K562 (cell line): ENCODE measurements around the gene TFCP2. TPM values are rescaled to one million over a fixed set of nuclear protein-coding genes. Genes with fewer than 3 reads are reported as not detected.

Experiments used
- AFF4 ChIP-seq: sonication (generic); formaldehyde crosslinking; IDR thresholded peaks from 2 replicates; pipeline ENCODE4 v1.8.0; 2023; ENCODE audit warnings: mild to moderate bottlenecking, missing genetic modification reagents
- CCNT2 ChIP-seq: IDR thresholded peaks from 2 replicates; pipeline ENCODE4 v1.6.1; 2011; ENCODE audit warnings: borderline replicate concordance, low read depth, mild to moderate bottlenecking, moderate library complexity, mixed read lengths, low read length; ENCODE audit not compliant: insufficient read length; ENCODE audit errors: extremely low read depth
- CHD1 ChIP-seq: fragments of 200-600 bp; sonication (generic); IDR thresholded peaks from one replicate; pipeline ENCODE4 v1.6.1; 2012; ENCODE audit warnings: mild to moderate bottlenecking, moderate library complexity, low read length, inconsistent platforms
- PML ChIP-seq: IDR thresholded peaks from 2 replicates; pipeline ENCODE4 v1.6.1; 2012; ENCODE audit warnings: low read length, inconsistent platforms
- SUPT5H ChIP-seq: fragments of 450-650 bp; IDR thresholded peaks from 2 replicates; pipeline ENCODE4 v1.6.1; 2016
- TEAD2 ChIP-seq: fragments of 450-650 bp; IDR thresholded peaks from 2 replicates; pipeline ENCODE4 v1.6.1; 2016; ENCODE audit warnings: missing genetic modification characterization, control low read depth, missing compliant biosample characterization
- ZNF274 ChIP-seq: IDR thresholded peaks from 2 replicates; pipeline ENCODE4 v1.6.1; 2011; ENCODE audit warnings: low read depth, mild to moderate bottlenecking, low read length, moderate library complexity, borderline replicate concordance
- ZNF347 ChIP-seq: fragments of 450-650 bp; formaldehyde crosslinking; IDR thresholded peaks from 2 replicates; pipeline ENCODE4 v1.4.0; 2020; ENCODE audit warnings: low read depth, mild to moderate bottlenecking, moderate library complexity
- ZNF407 ChIP-seq: fragments of 450-650 bp; IDR thresholded peaks from 2 replicates; pipeline ENCODE4 v1.6.1; 2016; ENCODE audit warnings: low read depth
- ZNF780A ChIP-seq: fragments of 250-450 bp; sonication (Bioruptor Pico); IDR thresholded peaks from 2 replicates; pipeline ENCODE4 v1.5.0; 2021; ENCODE audit warnings: mild to moderate bottlenecking
- polyA plus RNA-seq, 8 experiments: library from polyadenylated mRNA; depleted of rRNA in 4 of 8; stranded (reverse) in 5 of 8; unstranded in 3 of 8; fragments of >200 nt; fragmentation: Nextera tagmentation in 2 of 8; fragmentation: Illumina TruSeq in 1 of 8; extraction: Ambion mirVana in 2 of 8; extraction: Trizol in 1 of 8; gene quantifications; 2 replicates each; pipeline versions ENCODE4 v1.2.1 to v1.2.3, GENCODE V29; 2011 to 2014; ENCODE audit warnings: inconsistent platforms in 1 of 8, missing spikeins in 1 of 8
- total RNA-seq, 7 experiments: library from RNA; depleted of rRNA in 6 of 7; stranded (reverse); fragments of >200 nt in 6 of 7; fragmentation: Illumina TruSeq in 2 of 7; extraction: Trizol in 2 of 7; gene quantifications; 2 replicates each; pipeline versions ENCODE4 v1.2.1 to v1.2.3, GENCODE V29; 2011 to 2021; ENCODE audit warnings: low replicate concordance in 1 of 7
- TF ChIP-seq, protein P1 (sequence below): sonication (generic); formaldehyde crosslinking; IDR thresholded peaks from 2 replicates; pipeline ENCODE4 v1.9.0; 2022; ENCODE audit warnings: mild to moderate bottlenecking, missing genetic modification reagents
- TF ChIP-seq, protein P2 (sequence below), 2 experiments: IDR thresholded peaks; 2 replicates each; pipeline ENCODE4 v1.6.1; 2011; ENCODE audit warnings: borderline replicate concordance in 1 of 2, control low read depth in 1 of 2, low read depth in 1 of 2, low read length in 1 of 2, mild to moderate bottlenecking in 1 of 2, mixed read lengths in 1 of 2, moderate library complexity in 1 of 2; ENCODE audit not compliant: insufficient read depth in 1 of 2, insufficient read length in 1 of 2, poor library complexity in 1 of 2, severe bottlenecking in 1 of 2; ENCODE audit errors: extremely low read depth in 1 of 2

Gene TFCP2
- total and polyA plus RNA-seq, 9 of the 15 experiments (the other 6 are each of a cell fraction or from before 2014, with no cell fraction given): 8.0 to 38.9 (median 19.3) TPM

DNA sequence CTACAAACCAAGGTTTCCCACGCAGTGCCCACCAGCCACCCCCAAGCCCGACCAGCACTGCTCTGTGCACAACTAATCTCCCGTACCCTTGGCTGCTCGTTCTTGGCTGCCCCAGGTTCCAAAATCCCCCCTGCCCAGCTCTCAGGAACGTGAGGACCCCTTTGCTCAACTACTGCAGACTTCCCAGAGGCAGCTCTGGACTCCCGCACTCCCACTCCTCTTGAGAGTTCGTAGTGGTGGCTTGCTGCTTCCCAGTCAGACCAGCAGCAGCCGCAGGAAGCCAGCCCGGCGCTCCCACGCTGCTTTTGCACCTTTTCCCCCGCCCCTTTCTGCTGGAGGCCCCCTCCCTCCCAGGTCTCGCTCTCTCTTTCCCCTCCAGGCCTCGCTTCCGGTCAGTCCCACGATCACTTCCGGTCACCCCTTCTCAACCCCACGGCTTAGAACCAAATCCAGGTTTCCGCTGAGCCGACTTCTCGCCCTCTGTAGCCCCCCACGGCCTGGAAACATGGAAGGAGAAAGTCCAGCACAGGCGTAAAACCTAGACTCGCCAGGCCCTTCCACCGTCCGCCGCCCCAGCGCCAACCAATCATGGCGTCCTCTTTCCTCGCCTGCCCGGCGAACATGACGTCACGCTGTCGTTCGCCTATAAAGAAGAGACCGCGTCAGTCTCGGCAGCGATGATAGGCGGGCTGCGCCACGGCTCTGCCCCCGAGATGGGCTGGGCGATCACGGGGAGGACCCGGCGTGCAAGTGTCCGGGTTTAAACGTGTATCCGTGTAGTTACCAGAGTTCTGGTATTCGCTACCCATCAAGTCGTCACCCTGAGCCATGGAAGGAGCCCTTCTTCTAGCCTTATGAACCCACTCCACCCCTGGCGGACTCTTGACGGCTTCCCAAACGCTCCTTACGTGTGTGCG, at the start of gene TFCP2 (continued):
- peak; percentile 90 for TF ChIP-seq AFF4 (CRISPR knock-in tag)
- TF ChIP-seq CCNT2: no peak
- no peak for TF ChIP-seq ZNF407
- TF ChIP-seq PML: peak; percentile 54
- TF ChIP-seq, protein P1, sequence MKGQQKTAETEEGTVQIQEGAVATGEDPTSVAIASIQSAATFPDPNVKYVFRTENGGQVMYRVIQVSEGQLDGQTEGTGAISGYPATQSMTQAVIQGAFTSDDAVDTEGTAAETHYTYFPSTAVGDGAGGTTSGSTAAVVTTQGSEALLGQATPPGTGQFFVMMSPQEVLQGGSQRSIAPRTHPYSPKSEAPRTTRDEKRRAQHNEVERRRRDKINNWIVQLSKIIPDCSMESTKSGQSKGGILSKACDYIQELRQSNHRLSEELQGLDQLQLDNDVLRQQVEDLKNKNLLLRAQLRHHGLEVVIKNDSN (CRISPR knock-in tag): peak; percentile 80
- TF ChIP-seq ZNF347 (CRISPR knock-in tag): no peak
- TF ChIP-seq ZNF274: no peak
- no peak for TF ChIP-seq ZNF780A (CRISPR knock-in tag)
- TF ChIP-seq, protein P2, sequence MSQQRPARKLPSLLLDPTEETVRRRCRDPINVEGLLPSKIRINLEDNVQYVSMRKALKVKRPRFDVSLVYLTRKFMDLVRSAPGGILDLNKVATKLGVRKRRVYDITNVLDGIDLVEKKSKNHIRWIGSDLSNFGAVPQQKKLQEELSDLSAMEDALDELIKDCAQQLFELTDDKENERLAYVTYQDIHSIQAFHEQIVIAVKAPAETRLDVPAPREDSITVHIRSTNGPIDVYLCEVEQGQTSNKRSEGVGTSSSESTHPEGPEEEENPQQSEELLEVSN (IDR thresholded peaks at IDR 0.05; ENCODE audit: borderline replicate concordance in 1 of 2, extremely low read depth in 1 of 2, insufficient read depth in 1 of 2, insufficient read length in 1 of 2, low read depth in 1 of 2, low read length in 1 of 2, poor library complexity in 1 of 2, severe bottlenecking in 1 of 2): peak; percentile 51 to 74
- TF ChIP-seq SUPT5H: peak; percentile 88
- TF ChIP-seq TEAD2 (tag): no peak
- no peak for TF ChIP-seq CHD1
